ENCODE results near the gene ASPG. TPM values are rescaled to one million over a fixed set of nuclear protein-coding genes. Genes with fewer than 3 reads are reported as not detected.

ASPG gene
- total and polyA plus RNA-seq, 2 of the 13 experiments (the other 11 are each of a cell fraction or from before 2014, with no cell fraction given) = not detected

- DNase-seq (ENCODE audit: low spot score) (no peak), ATAC-seq (no peak), FAIRE-seq (no peak)
- H3K4me1 ChIP-seq (ENCODE audit: insufficient read depth, low read length) = no peaks in the 10 kb centered on the region
- H3K36me3 ChIP-seq (replicated peaks in 1 of 2; ENCODE audit: control insufficient read depth in 1 of 2, insufficient read depth in 2 of 2, low read length in 2 of 2) = no peaks in the 10 kb centered on the region
- CTCF ChIA-PET (ENCODE audit: low intra/inter-chr PET ratio, low total read pairs) = no interaction called here
- H3K9ac ChIP-seq (ENCODE audit: insufficient read depth, low read depth, low read length) = no peak overlapping the region
- 56% methylated on average over 7 of the region's 19 CpGs for WGBS (ENCODE audit: low lambda C conversion rate)
- no peak overlapping the region; a peak in 1 of 6 replicates for H3K4me3 ChIP-seq (replicated peaks in 1 of 3; ENCODE audit: insufficient read depth in 1 of 3, low read depth in 2 of 3, low read length in 3 of 3)
- TF ChIP-seq ZNF589 (CRISPR knock-in tag; conservative IDR thresholded peaks at IDR 0.05) (no peak), ZNF740 (CRISPR knock-in tag; IDR thresholded peaks at IDR 0.05) (no peak), HNRNPK (IDR thresholded peaks at IDR 0.05; ENCODE audit: low read depth, low read length, poor library complexity, severe bottlenecking) (no peak), JUNB (CRISPR knock-in tag; IDR thresholded peaks at IDR 0.05; ENCODE audit: borderline replicate concordance) (no peak), ZNF501 (CRISPR knock-in tag; IDR thresholded peaks at IDR 0.05) (no peak), ZNF678 (CRISPR knock-in tag; IDR thresholded peaks at IDR 0.05) (no peak), ZNF883 (CRISPR knock-in tag; IDR thresholded peaks at IDR 0.05; ENCODE audit: not compliant biosample characterization) (no peak), MYNN (CRISPR knock-in tag; IDR thresholded peaks at IDR 0.05; ENCODE audit: low read depth) (no peak)
- no peaks in the 10 kb centered on the region for H4K20me1 ChIP-seq (ENCODE audit: insufficient read depth, low read length)
- H2AFZ ChIP-seq (ENCODE audit: low read length) = no peak overlapping the region
- intact Hi-C loops (cut with micrococcal nuclease; ENCODE audit: unreplicated experiment) (no loop called here), in situ Hi-C loops (cut with HindIII; ENCODE audit: extremely low pct_ligation_motif_present, low pct_unique_long_range_greater_than_20kb) (no loop called here)
- no peaks in the 10 kb centered on the region for H3K9me3 ChIP-seq (ENCODE audit: low read length)
- BruUV-seq (replicated peaks) = no TSS peak
- no peaks in the 10 kb centered on the region for H3K79me2 ChIP-seq (ENCODE audit: insufficient read depth, low read length)
- peaks cover 5 to 29% of the 10 kb centered on the region in 2 experiments for H3K27me3 ChIP-seq (ENCODE audit: control insufficient read depth in 1 of 2, insufficient read depth in 2 of 2, low read length in 2 of 2)
- POLR2A ChIA-PET = no interaction called here
- no peak overlapping the region for H3K27ac ChIP-seq (ENCODE audit: extremely low read length, insufficient read depth, low read length)
- no peak overlapping the region for H3K4me2 ChIP-seq (ENCODE audit: low read depth, low read length)
Observed at GRCh38 chr14:104116288-104116755, 30.8 kb downstream of the ASPG start.

- no peak for FAIRE-seq
- no peaks in the 10 kb centered on the region for H3K79me2 ChIP-seq (ENCODE audit: insufficient read depth, low read length)
- H3K4me3 ChIP-seq (replicated peaks in 1 of 3; ENCODE audit: insufficient read depth in 1 of 3, low read depth in 2 of 3, low read length in 3 of 3) = no peak overlapping the region; a peak in 1 of 6 replicates
- in situ Hi-C loops (cut with HindIII; ENCODE audit: extremely low pct_ligation_motif_present, low pct_unique_long_range_greater_than_20kb) (no loop called here), intact Hi-C loops (cut with micrococcal nuclease; ENCODE audit: unreplicated experiment) (no loop called here)
- TF ChIP-seq ZFP91 (CRISPR knock-in tag; IDR thresholded peaks at IDR 0.05; ENCODE audit: borderline replicate concordance) = no peak
- no peak for TF ChIP-seq FOSL1 (CRISPR knock-in tag; IDR thresholded peaks at IDR 0.05; ENCODE audit: borderline replicate concordance)
- no peak for TF ChIP-seq RFXANK (CRISPR knock-in tag; IDR thresholded peaks at IDR 0.05)
- no peak for TF ChIP-seq ZBTB38 (CRISPR knock-in tag; IDR thresholded peaks at IDR 0.05)
- no peak for TF ChIP-seq PHF5A (CRISPR knock-in tag; IDR thresholded peaks at IDR 0.05; ENCODE audit: low read depth, unreplicated experiment)
- no peak for TF ChIP-seq ZC3H4 (CRISPR knock-in tag; IDR thresholded peaks at IDR 0.05; ENCODE audit: borderline replicate concordance)
- H3K9me3 ChIP-seq (ENCODE audit: low read length) = no peaks in the 10 kb centered on the region
- POLR2A ChIA-PET = no interaction called here
- no peaks in the 10 kb centered on the region for H3K36me3 ChIP-seq (replicated peaks in 1 of 2; ENCODE audit: control insufficient read depth in 1 of 2, insufficient read depth in 2 of 2, low read length in 2 of 2)
- no peaks in the 10 kb centered on the region for H3K4me1 ChIP-seq (ENCODE audit: insufficient read depth, low read length)
- no TSS peak for BruUV-seq (replicated peaks)
- peaks cover 5 to 29% of the 10 kb centered on the region in 2 experiments for H3K27me3 ChIP-seq (ENCODE audit: control insufficient read depth in 1 of 2, insufficient read depth in 2 of 2, low read length in 2 of 2)
- no peak overlapping the region for H3K9ac ChIP-seq (ENCODE audit: insufficient read depth, low read depth, low read length)
- WGBS (ENCODE audit: low lambda C conversion rate) = 81% methylated on average over 10 of the region's 83 CpGs
- no peak for DNase-seq (ENCODE audit: low spot score)
- H3K27ac ChIP-seq (ENCODE audit: extremely low read length, insufficient read depth, low read length) = no peak overlapping the region
- H4K20me1 ChIP-seq (ENCODE audit: insufficient read depth, low read length) = no peaks in the 10 kb centered on the region
- no peak for ATAC-seq
- H2AFZ ChIP-seq (ENCODE audit: low read length) = no peak overlapping the region
- CTCF ChIA-PET (ENCODE audit: low intra/inter-chr PET ratio, low total read pairs) = no interaction called here
- H3K4me2 ChIP-seq (ENCODE audit: low read depth, low read length) = no peak overlapping the region
Observed at GRCh38 chr14:104116756-104117340, 31.3 kb downstream of the ASPG start.

Measured in HepG2 (cell line).